ENCODE measurements around the gene UBE2I.

DNA sequence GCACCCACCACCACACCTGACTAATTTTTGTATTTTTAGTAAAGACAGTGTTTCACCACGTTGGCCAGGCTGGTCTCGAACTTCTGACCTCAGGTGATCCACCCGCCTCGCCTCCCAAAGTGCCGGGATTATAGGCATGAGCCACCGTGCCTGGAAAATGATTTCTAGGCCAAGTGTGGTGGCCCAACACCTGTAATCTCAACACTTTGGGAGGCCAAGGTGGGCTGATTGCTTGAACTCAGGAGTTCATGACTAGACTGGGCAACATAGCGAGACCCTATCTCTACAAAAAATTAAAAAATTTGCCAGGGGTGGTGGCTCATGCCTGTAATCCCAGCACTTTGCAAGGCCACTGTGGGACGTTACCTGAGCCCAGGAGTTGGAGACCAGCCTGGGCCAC lies 13.0 kb downstream of the UBE2I start:
- TF ChIP-seq, protein P1, sequence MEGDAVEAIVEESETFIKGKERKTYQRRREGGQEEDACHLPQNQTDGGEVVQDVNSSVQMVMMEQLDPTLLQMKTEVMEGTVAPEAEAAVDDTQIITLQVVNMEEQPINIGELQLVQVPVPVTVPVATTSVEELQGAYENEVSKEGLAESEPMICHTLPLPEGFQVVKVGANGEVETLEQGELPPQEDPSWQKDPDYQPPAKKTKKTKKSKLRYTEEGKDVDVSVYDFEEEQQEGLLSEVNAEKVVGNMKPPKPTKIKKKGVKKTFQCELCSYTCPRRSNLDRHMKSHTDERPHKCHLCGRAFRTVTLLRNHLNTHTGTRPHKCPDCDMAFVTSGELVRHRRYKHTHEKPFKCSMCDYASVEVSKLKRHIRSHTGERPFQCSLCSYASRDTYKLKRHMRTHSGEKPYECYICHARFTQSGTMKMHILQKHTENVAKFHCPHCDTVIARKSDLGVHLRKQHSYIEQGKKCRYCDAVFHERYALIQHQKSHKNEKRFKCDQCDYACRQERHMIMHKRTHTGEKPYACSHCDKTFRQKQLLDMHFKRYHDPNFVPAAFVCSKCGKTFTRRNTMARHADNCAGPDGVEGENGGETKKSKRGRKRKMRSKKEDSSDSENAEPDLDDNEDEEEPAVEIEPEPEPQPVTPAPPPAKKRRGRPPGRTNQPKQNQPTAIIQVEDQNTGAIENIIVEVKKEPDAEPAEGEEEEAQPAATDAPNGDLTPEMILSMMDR (IDR thresholded peaks at IDR 0.05; ENCODE audit: low read length), result no peak
- no peak for TF ChIP-seq EZH2 (IDR thresholded peaks at IDR 0.05; ENCODE audit: borderline replicate concordance, low read length)

All from OCI-LY1 (cell line).